Measurements from ENCODE around the gene MDFIC2.

MDFIC2 gene

DNA sequence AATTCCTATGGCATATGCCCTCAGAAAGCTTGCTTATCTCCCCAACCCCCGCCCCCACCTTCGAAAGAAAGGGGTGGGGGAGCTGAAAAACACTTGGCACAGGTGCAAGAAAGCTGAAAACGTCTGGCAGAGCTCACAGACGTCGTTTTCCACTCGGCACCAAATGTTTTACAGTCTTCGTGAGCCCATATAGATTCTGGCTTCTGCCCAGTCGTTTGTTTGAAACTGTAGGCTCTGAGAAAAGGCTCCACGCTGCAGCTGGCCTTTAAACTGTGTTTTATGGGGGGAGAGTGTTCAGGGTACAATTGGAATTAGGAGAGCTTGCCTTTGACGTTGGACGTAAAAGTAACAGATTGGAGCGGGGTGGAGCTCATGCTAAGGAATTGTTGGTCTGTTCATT is 130.3 kb downstream of the MDFIC2 start:
- Histone ChIP-seq H3K36me3 (ENCODE audit: low read depth) (no peaks in the 10 kb centered on the region), H3K4me1 (ENCODE audit: insufficient read depth, poor library complexity, severe bottlenecking) (no peaks in the 10 kb centered on the region), H3K9me3 (ENCODE audit: severe bottlenecking) (no peaks in the 10 kb centered on the region), H3K27me3 (ENCODE audit: insufficient read depth, poor library complexity, severe bottlenecking) (peaks cover 32% of the 10 kb centered on the region), H3K4me3 (ENCODE audit: severe bottlenecking) (no peak overlapping the region), H3K27ac (ENCODE audit: poor library complexity, severe bottlenecking) (no peak overlapping the region)
- ATAC-seq (ENCODE audit: low read depth) (no peak), DNase-seq (ENCODE audit: low spot score) (no peak)
- TF ChIP-seq, protein P1, sequence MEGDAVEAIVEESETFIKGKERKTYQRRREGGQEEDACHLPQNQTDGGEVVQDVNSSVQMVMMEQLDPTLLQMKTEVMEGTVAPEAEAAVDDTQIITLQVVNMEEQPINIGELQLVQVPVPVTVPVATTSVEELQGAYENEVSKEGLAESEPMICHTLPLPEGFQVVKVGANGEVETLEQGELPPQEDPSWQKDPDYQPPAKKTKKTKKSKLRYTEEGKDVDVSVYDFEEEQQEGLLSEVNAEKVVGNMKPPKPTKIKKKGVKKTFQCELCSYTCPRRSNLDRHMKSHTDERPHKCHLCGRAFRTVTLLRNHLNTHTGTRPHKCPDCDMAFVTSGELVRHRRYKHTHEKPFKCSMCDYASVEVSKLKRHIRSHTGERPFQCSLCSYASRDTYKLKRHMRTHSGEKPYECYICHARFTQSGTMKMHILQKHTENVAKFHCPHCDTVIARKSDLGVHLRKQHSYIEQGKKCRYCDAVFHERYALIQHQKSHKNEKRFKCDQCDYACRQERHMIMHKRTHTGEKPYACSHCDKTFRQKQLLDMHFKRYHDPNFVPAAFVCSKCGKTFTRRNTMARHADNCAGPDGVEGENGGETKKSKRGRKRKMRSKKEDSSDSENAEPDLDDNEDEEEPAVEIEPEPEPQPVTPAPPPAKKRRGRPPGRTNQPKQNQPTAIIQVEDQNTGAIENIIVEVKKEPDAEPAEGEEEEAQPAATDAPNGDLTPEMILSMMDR (IDR thresholded peaks at IDR 0.05; ENCODE audit: poor library complexity, severe bottlenecking): no peak

DNA sequence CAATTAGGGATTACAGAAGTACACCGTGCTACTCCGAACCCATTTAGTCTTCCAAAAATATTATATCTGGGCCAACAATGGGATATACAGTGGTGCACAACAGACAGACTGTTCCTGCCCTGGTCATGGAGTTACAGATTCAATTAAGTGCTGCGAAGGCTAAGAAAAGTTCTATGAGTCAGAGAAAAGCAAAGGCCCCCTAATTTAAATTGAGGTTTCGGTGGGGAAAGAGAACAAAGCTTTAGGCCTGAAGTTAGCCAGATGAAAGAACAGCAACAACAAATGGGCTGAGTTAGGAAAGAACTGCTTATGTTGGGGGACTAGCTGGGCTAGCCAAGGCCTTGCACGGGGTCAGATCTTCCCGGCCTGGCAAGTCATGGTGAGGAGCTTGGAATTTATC is 131.8 kb downstream of the MDFIC2 start:
- TF ChIP-seq, protein P1 (IDR thresholded peaks at IDR 0.05; ENCODE audit: poor library complexity, severe bottlenecking): no peak
- Histone ChIP-seq H3K9me3 (ENCODE audit: severe bottlenecking) (no peaks in the 10 kb centered on the region), H3K27ac (ENCODE audit: poor library complexity, severe bottlenecking) (no peak overlapping the region), H3K4me3 (ENCODE audit: severe bottlenecking) (no peak overlapping the region), H3K36me3 (ENCODE audit: low read depth) (no peaks in the 10 kb centered on the region), H3K27me3 (ENCODE audit: insufficient read depth, poor library complexity, severe bottlenecking) (peaks cover 32% of the 10 kb centered on the region), H3K4me1 (ENCODE audit: insufficient read depth, poor library complexity, severe bottlenecking) (no peaks in the 10 kb centered on the region)
- no peak for ATAC-seq (ENCODE audit: low read depth)
- DNase-seq (ENCODE audit: low spot score): no peak

GRCh38 chr3:70179111-70179510 is 133.3 kb downstream of the MDFIC2 start:
- TF ChIP-seq, protein P1 (IDR thresholded peaks at IDR 0.05; ENCODE audit: poor library complexity, severe bottlenecking): no peak
- H3K4me3 ChIP-seq (ENCODE audit: severe bottlenecking): no peak overlapping the region
- H3K27me3 ChIP-seq (ENCODE audit: insufficient read depth, poor library complexity, severe bottlenecking): peaks cover 26% of the 10 kb centered on the region
- no peak for DNase-seq (ENCODE audit: low spot score)
- ATAC-seq (ENCODE audit: low read depth): no peak
- no peaks in the 10 kb centered on the region for H3K4me1 ChIP-seq (ENCODE audit: insufficient read depth, poor library complexity, severe bottlenecking)
- H3K36me3 ChIP-seq (ENCODE audit: low read depth): no peaks in the 10 kb centered on the region
- no peak overlapping the region for H3K27ac ChIP-seq (ENCODE audit: poor library complexity, severe bottlenecking)
- H3K9me3 ChIP-seq (ENCODE audit: severe bottlenecking): no peaks in the 10 kb centered on the region

- Histone ChIP-seq H3K4me1 (ENCODE audit: insufficient read depth, poor library complexity, severe bottlenecking) (no peaks in the 10 kb centered on the region), H3K4me3 (ENCODE audit: severe bottlenecking) (no peak overlapping the region), H3K9me3 (ENCODE audit: severe bottlenecking) (no peaks in the 10 kb centered on the region), H3K27me3 (ENCODE audit: insufficient read depth, poor library complexity, severe bottlenecking) (peaks cover 24% of the 10 kb centered on the region), H3K36me3 (ENCODE audit: low read depth) (no peaks in the 10 kb centered on the region), H3K27ac (ENCODE audit: poor library complexity, severe bottlenecking) (no peak overlapping the region)
- TF ChIP-seq, protein P1 (IDR thresholded peaks at IDR 0.05; ENCODE audit: poor library complexity, severe bottlenecking): no peak
- ATAC-seq (ENCODE audit: low read depth) (no peak), DNase-seq (ENCODE audit: low spot score) (no peak)
Measured at GRCh38 chr3:70177881-70178645, 134.4 kb downstream of the MDFIC2 start.

DNA sequence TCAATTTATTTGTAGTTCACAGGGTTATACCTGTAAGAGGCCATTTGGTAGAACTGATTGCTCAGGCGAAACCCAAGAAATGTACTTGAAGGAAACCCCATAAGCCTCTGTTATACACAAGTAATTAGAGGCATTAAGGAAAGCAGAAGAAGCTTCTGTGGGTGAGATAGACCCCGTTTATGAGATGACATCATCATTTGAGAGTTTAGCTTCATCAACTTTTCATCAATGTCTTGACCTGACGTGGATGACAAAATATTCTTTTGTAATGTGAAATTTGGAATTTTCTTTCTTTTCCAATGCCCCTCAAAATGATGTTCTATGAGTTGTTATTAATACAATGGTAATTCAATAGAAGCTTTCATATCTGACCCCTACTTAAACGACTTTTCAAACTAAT is 136.2 kb downstream of the MDFIC2 start:
- H3K27ac ChIP-seq (ENCODE audit: poor library complexity, severe bottlenecking): no peak overlapping the region
- TF ChIP-seq, protein P1 (IDR thresholded peaks at IDR 0.05; ENCODE audit: poor library complexity, severe bottlenecking): no peak
- no peak for DNase-seq (ENCODE audit: low spot score)
- no peak for ATAC-seq (ENCODE audit: low read depth)
- H3K9me3 ChIP-seq (ENCODE audit: severe bottlenecking): no peaks in the 10 kb centered on the region
- H3K4me1 ChIP-seq (ENCODE audit: insufficient read depth, poor library complexity, severe bottlenecking): no peaks in the 10 kb centered on the region
- H3K27me3 ChIP-seq (ENCODE audit: insufficient read depth, poor library complexity, severe bottlenecking): peaks cover 27% of the 10 kb centered on the region
- no peaks in the 10 kb centered on the region for H3K36me3 ChIP-seq (ENCODE audit: low read depth)
- no peak overlapping the region for H3K4me3 ChIP-seq (ENCODE audit: severe bottlenecking)

Measured in RWPE2 (cell line).